ENCODE results near the gene PAN2.
A peak's percentile ranks its signal among the peaks of the same experiment; 100 is the strongest.

PAN2 gene

GRCh38 chr12:56266693-56267442 is 66.9 kb downstream of the PAN2 start, which contains the start of gene COQ10A:
COQ10A (plus strand) TSS chr12:56266942; CDS start chr12:56267119, 177 bp downstream.
- DNase-seq = peak; percentile 95

Measured in NCI-H510A (cell line).